A673 (cell line): Measurements from ENCODE around the gene PRKCH. TPM values are rescaled to one million over a fixed set of nuclear protein-coding genes. Genes with fewer than 3 reads are reported as not detected.
A peak's percentile ranks its signal among the peaks of the same experiment; 100 is the strongest.

Source experiments
- BruUV-seq: library from RNA; stranded (reverse); fragments of 400-500 nt; replicated peaks from 2 replicates; lab custom pipeline; 2021; lab: Mats Ljungman, UMichigan
- CTCF ChIA-PET: fragments of 300-600 bp; sonication (Branson Sonifier 250); formaldehyde crosslinking; loops from one replicate; lab custom pipeline; 2022; ENCODE audit warnings: antibody characterized with exemption; lab: Charles Lee
- POLR2A ChIA-PET: fragments of 300-600 bp; sonication (Branson Sonifier 250); formaldehyde crosslinking; loops from one replicate; lab custom pipeline; 2022; ENCODE audit warnings: antibody characterized with exemption; ENCODE audit not compliant: low non-redundant PET; lab: Charles Lee
- DNase-seq: peaks from one replicate; pipeline ENCODE4 v3.0.0-alpha.2; 2015; ENCODE audit warnings: low spot score
- H3K27ac ChIP-seq: fragments of 200-600 bp; sonication (generic); 2 replicates; pipeline ENCODE4 v1.5.1; 2016; ENCODE audit warnings: mixed run types, low read depth, mild to moderate bottlenecking, mixed read lengths, antibody characterized with exemption, low read length; ENCODE audit not compliant: poor library complexity, severe bottlenecking
- H3K27me3 ChIP-seq: fragments of 200-600 bp; sonication (generic); replicated peaks from 2 replicates; pipeline ENCODE4 v1.6.1; 2017; ENCODE audit warnings: mixed run types, low read depth, mild to moderate bottlenecking, mixed read lengths, antibody characterized with exemption, low read length; ENCODE audit not compliant: insufficient read depth, poor library complexity
- H3K36me3 ChIP-seq: fragments of 200-600 bp; sonication (generic); 2 replicates; pipeline ENCODE4 v1.6.1; 2016; ENCODE audit warnings: mixed run types, mild to moderate bottlenecking, mixed read lengths, antibody characterized with exemption, low read length; ENCODE audit not compliant: insufficient read depth, poor library complexity, severe bottlenecking
- H3K4me1 ChIP-seq: fragments of 200-600 bp; sonication (generic); 2 replicates; pipeline ENCODE4 v1.6.1; 2017; ENCODE audit warnings: mixed run types, mild to moderate bottlenecking, mixed read lengths, antibody characterized with exemption, low read length; ENCODE audit not compliant: insufficient read depth, poor library complexity, severe bottlenecking
- H3K4me3 ChIP-seq: fragments of 200-600 bp; sonication (generic); 2 replicates; pipeline ENCODE4 v1.5.1; 2016; ENCODE audit warnings: low read depth, mixed run types, mild to moderate bottlenecking, mixed read lengths, low read length; ENCODE audit not compliant: poor library complexity, severe bottlenecking
- H3K9me3 ChIP-seq: fragments of 200-600 bp; sonication (generic); 2 replicates; pipeline ENCODE4 v1.6.1; 2016; ENCODE audit warnings: mixed run types, low read depth, mild to moderate bottlenecking, mixed read lengths, antibody characterized with exemption, low read length; ENCODE audit not compliant: poor library complexity, severe bottlenecking
- EZH2 ChIP-seq: fragments of 200-600 bp; sonication (generic); IDR thresholded peaks from 2 replicates; pipeline ENCODE4 v1.6.1; 2017; ENCODE audit warnings: borderline replicate concordance, low read depth, mild to moderate bottlenecking, mixed read lengths, antibody characterized with exemption, low read length; ENCODE audit not compliant: poor library complexity, severe bottlenecking
- intact Hi-C: fragments of 100-400 bp; cut with micrococcal nuclease; formaldehyde crosslinking; loops from one replicate; pipeline ENCODE4 v1.10.0; 2022; ENCODE audit not compliant: unreplicated experiment
- total RNA-seq: library from RNA; stranded (reverse); gene quantifications from 2 replicates; pipeline ENCODE4 v1.2.3, GENCODE V29; 2021
- TF ChIP-seq, protein P1 (sequence below): fragments of 300-800, 200-600 bp; sonication (generic); conservative IDR thresholded peaks from 2 replicates; pipeline ENCODE4 v1.5.1; 2017; ENCODE audit warnings: low read depth, mild to moderate bottlenecking, antibody characterized with exemption, low read length, moderate library complexity, mixed read lengths

PRKCH gene
- total RNA-seq, 1 experiment from 2014 or later = 1.8 TPM

DNA sequence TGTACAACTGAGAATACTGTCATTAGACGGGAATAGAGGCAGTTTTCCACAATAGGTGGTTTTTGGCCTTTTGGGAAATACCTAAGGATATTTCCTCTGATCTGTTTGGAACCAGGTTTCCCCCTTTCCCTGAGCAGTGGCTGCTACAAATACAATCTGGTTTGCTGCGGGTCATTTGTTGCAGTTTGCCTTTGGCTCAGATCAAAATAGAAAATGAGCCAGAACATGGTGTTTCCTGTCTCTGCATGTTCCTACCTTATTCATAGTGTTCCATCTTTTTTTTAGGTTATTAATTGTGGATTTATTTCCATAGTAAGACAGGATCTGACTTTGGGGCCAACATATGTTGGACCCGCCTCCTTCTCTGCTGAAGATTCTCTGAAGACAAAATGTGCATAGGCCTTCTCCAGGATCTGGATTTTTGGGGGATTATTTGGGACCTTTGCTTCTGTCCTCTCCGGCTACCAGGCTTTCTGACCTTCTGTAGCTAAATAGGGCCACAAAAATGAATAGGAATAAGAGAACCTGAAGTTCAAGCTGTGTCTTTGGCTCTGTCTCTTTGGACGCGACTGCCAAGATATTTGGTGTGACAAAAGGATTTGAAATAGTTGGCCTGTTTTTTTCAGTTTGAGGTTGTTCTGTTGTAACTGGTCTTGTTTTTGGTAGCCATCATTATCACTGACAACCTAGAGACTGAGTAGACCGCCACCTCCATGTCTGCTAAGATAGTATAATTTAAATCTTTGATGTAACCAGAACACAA, 146.9 kb downstream of the PRKCH start:
- no peak for DNase-seq
- Histone ChIP-seq H3K27me3 (no peaks in the 10 kb centered on the region), H3K27ac (no peak overlapping the region), H3K4me1 (peaks cover 17% of the 10 kb centered on the region), H3K9me3 (no peaks in the 10 kb centered on the region), H3K4me3 (no peak overlapping the region), H3K36me3 (no peaks in the 10 kb centered on the region)
- ChIA-PET CTCF (no interaction called here), POLR2A (no interaction called here)
- no TSS peak for BruUV-seq
- no peak for TF ChIP-seq EZH2
- TF ChIP-seq, protein P1, sequence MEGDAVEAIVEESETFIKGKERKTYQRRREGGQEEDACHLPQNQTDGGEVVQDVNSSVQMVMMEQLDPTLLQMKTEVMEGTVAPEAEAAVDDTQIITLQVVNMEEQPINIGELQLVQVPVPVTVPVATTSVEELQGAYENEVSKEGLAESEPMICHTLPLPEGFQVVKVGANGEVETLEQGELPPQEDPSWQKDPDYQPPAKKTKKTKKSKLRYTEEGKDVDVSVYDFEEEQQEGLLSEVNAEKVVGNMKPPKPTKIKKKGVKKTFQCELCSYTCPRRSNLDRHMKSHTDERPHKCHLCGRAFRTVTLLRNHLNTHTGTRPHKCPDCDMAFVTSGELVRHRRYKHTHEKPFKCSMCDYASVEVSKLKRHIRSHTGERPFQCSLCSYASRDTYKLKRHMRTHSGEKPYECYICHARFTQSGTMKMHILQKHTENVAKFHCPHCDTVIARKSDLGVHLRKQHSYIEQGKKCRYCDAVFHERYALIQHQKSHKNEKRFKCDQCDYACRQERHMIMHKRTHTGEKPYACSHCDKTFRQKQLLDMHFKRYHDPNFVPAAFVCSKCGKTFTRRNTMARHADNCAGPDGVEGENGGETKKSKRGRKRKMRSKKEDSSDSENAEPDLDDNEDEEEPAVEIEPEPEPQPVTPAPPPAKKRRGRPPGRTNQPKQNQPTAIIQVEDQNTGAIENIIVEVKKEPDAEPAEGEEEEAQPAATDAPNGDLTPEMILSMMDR = no peak
- intact Hi-C loops = no loop called here

- Histone ChIP-seq H3K4me1 (peaks cover 17% of the 10 kb centered on the region), H3K27ac (no peak overlapping the region), H3K9me3 (no peaks in the 10 kb centered on the region), H3K27me3 (no peaks in the 10 kb centered on the region), H3K36me3 (no peaks in the 10 kb centered on the region), H3K4me3 (no peak overlapping the region)
- ChIA-PET POLR2A (no interaction called here), CTCF (interaction anchor here (0.6 to 1.6 kb wide), 3 partner anchors 173 to 368 kb away, joined by 3 to 9 read pairs (median 4); no protein-coding TSS in a partner anchor)
- DNase-seq = no peak
- intact Hi-C loops = no loop called here
- no peak for TF ChIP-seq EZH2
- TF ChIP-seq, protein P1 = no peak
- no TSS peak for BruUV-seq
Measured at GRCh38 chr14:61469781-61470180, 148.4 kb downstream of the PRKCH start.

- Histone ChIP-seq H3K27ac (peak overlapping the region; percentile 61), H3K27me3 (no peaks in the 10 kb centered on the region), H3K4me3 (peak overlapping the region; percentile 20), H3K4me1 (peaks cover 17% of the 10 kb centered on the region), H3K36me3 (no peaks in the 10 kb centered on the region), H3K9me3 (no peaks in the 10 kb centered on the region)
- no peak for TF ChIP-seq EZH2
- TF ChIP-seq, protein P1 = peak; percentile 54
- peak; percentile 90 for DNase-seq
- intact Hi-C loops = no loop called here
- CTCF ChIA-PET = interaction anchor here (0.6 to 1.6 kb wide), 4 partner anchors 32 to 367 kb away, joined by 3 to 9 read pairs (median 4); no protein-coding TSS in a partner anchor
- no TSS peak for BruUV-seq
- POLR2A ChIA-PET = no interaction called here
Measured at GRCh38 chr14:61470261-61470960, 149.0 kb downstream of the PRKCH start.
